Activated T-cell treated with anti-CD3 and anti-CD28 coated beads, Interleukin-2, amount 50 U/mL, for 4 hours (primary cell): Measurements from ENCODE around the gene AAK1. TPM values are rescaled to one million over a fixed set of nuclear protein-coding genes. Genes with fewer than 3 reads are reported as not detected.
A peak's percentile ranks its signal among the peaks of the same experiment; 100 is the strongest.

Experiments
- ATAC-seq, 2 donors: fragments of 200-7000 bp; cut with Tn5 transposase; one replicate each; pipeline ENCODE4 v1.10.0; 2021
- DNase-seq: peaks from one replicate; pipeline ENCODE4 v3.0.0-alpha.2; 2020
- H3K27me3 Mint-ChIP-seq: one replicate; pipeline ENCODE4 v1.8.0; 2021; ENCODE audit warnings: low read depth, mixed read lengths
- H3K36me3 Mint-ChIP-seq: one replicate; pipeline ENCODE4 v1.8.0; 2022; ENCODE audit warnings: mixed read lengths; ENCODE audit not compliant: insufficient read depth
- H3K4me1 Mint-ChIP-seq: one replicate; pipeline ENCODE4 v1.8.0; 2021; ENCODE audit warnings: low read depth, mixed read lengths
- H3K4me3 Mint-ChIP-seq: one replicate; pipeline ENCODE4 v1.8.0; 2021; ENCODE audit warnings: mild to moderate bottlenecking, moderate library complexity, mixed read lengths
- H3K9me3 Mint-ChIP-seq: one replicate; pipeline ENCODE4 v1.8.0; 2021; ENCODE audit warnings: mixed read lengths
- total RNA-seq, 3 donors: library from RNA; stranded (reverse); gene quantifications; one replicate each; pipeline ENCODE4 v1.2.1, GENCODE V29; 2021

Gene AAK1
- total RNA-seq, 3 donors from 2014 or later, result 46.1 to 54.5 (median 51.6) TPM

DNA sequence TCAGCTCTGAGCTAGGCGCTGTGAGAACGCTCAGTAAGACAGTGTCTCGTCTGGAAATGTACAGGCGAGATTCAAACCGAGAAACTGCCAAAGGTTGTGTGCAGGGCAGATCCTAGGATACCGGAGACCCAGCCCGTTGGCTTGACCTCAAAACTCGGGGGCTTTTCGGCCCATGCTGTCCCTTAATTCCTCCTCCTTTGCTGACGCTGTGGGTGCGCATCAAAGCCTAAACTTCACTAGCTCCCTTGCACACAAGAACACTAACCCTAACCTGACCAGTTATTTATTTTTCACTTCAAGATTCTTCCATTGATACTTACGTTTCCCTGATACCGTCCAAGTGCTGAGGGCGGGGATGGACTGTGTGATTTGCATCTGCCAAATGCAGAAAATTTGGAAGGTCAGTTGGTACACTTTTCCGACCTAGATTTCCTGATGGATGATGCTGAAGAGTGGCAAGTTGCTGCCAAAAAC is 1.0 kb upstream of the AAK1 start:
- Mint-ChIP-seq H3K4me1 (peaks cover 58% of the 10 kb centered on the region), H3K27me3 (no peaks in the 10 kb centered on the region), H3K9me3 (no peaks in the 10 kb centered on the region), H3K4me3 (peak overlapping the region; percentile 91), H3K36me3 (peaks cover 11% of the 10 kb centered on the region)
- no peak for ATAC-seq
- no peak for DNase-seq

DNA sequence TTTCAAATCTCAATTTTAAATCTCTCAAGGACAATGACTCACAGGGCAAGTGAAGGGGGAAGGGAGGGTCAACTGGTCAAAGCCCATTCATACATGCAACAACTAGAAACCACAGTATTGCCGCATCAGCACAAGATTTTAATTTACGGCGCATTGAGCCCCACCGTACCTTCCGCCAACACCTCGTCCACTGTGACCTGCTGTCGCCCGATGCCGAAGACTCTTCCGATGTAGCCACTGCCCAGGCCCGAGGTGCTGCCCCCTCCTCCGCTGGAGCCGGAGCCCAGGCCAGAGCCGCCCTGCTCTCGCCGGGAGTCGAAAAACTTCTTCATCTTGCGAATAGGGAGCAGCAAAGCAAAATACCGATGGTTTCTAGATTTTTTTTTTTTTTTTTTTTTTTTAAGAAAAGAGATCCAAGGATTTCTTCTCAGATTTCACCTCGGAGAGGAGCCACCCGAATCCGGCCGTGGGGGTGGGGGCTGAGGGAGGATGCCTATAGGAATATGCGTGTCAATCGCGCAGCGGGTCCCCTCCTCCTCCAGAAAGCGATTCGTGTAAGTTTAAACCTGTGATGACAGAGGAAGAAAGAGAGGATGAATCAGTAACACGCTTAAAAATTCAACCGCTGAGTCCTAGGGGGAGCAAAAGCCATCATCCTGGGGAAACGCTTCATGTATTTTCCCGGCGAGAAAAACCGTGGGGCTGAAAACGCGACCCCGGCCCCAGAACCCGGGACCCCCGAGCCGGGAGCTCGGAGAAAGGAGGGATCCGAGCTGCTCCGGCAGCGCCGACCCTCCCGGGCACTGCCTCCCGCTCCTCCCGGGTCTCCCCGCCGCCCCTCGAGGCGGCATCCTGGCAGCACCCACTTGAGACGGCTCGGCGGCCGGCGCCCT is 584 bp downstream of the AAK1 start:
- Mint-ChIP-seq H3K9me3 (no peaks in the 10 kb centered on the region), H3K4me3 (peak overlapping the region; percentile 88), H3K36me3 (peaks cover 21% of the 10 kb centered on the region), H3K4me1 (peaks cover 67% of the 10 kb centered on the region), H3K27me3 (no peaks in the 10 kb centered on the region)
- peak; percentile 62 to 64 for ATAC-seq
- DNase-seq, result peak; percentile 63

DNA sequence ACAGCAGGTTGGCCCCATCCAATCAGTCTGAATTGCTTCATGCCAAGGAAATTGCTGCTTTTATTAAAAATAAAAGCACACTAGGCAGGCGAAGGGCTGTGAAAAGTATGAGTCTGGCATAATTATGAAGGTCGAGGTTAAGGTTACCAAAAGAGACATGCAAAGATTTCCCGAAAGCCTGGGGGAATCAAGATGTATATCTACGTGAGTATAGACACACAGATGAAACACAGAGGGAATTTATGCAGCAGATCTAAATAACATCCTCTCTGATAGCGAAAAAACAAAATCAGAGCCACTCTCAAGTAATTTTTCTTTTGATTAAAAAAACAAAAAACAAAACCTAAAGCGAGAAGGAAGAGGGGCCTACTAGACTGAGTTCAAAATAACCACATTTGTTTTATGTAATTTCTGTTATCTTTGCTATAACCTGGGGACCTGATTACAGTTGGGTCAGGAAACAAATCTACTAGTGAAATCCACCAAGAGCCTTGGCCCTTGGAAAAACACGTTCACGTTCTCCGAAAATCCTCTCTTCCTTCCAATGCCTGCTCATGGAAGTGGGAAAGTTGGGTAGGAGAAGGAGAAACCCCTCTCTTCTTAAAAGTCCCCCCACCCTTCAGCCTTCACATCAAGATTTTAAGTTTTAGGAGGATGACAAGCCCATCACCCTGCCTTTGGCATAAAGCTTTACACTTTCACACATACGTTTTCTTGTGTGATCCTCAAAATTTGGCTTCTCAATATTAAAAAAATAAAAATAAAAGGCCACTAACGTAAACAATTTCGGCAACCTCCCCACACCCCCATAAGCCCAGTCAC is 1.4 kb downstream of the AAK1 start:
- peaks cover 25% of the 10 kb centered on the region for H3K36me3 Mint-ChIP-seq

DNA sequence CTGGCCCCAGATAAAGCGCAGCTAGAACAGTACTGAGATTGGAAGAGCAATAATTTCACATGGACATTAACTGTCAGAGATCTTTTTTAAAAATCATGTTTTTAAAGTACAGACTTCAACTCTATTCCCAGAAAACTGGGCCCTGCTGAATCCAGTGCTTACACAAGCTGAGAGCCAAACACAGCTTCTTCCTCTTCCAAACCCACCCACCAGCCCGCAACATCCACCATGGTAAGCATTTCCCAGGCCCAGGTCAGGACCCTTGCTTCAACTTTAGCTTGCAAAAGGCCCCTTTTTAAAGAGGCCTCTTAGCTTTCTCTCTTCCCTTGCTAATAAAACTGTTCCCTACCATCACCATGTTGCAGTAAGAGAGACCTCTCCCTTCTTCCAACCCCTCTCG is 2.1 kb downstream of the AAK1 start:
- peaks cover 27% of the 10 kb centered on the region for H3K36me3 Mint-ChIP-seq
- peaks cover 71% of the 10 kb centered on the region for H3K4me1 Mint-ChIP-seq
- ATAC-seq, result no peak

More for the DNA sequence above, 1.4 kb downstream of the AAK1 start:
- H3K27me3 Mint-ChIP-seq, result no peaks in the 10 kb centered on the region
- no peaks in the 10 kb centered on the region for H3K9me3 Mint-ChIP-seq
- peak overlapping the region; percentile 88 for H3K4me3 Mint-ChIP-seq
- no peak for ATAC-seq
- H3K4me1 Mint-ChIP-seq, result peaks cover 72% of the 10 kb centered on the region
- no peak for DNase-seq

DNA sequence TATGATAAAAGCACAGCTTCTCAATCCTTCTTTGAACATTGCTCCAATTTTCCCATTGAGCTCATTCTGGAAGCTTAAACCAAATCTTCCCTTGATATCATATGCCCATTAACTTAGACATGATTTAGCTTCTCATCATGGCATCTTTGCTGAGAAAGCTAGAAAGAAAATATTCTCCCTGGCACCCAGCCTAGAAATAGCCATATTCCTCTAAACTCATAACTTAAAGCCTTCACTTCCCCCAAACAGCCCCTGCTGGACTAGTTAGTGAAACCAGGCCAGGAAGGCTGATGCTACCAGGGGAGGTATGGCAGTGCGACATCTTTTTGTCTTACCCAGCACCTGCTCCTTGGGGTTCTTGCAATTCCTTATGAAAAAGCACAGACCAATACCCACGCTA is 4.3 kb downstream of the AAK1 start:
- Mint-ChIP-seq H3K4me3 (peak overlapping the region; percentile 88), H3K27me3 (no peaks in the 10 kb centered on the region), H3K36me3 (peaks cover 30% of the 10 kb centered on the region), H3K9me3 (no peaks in the 10 kb centered on the region), H3K4me1 (peaks cover 66% of the 10 kb centered on the region)
- ATAC-seq, result no peak
- DNase-seq, result no peak

More for the DNA sequence above, 2.1 kb downstream of the AAK1 start:
- H3K27me3 Mint-ChIP-seq, result no peaks in the 10 kb centered on the region
- no peaks in the 10 kb centered on the region for H3K9me3 Mint-ChIP-seq
- H3K4me3 Mint-ChIP-seq, result peak overlapping the region; percentile 88
- DNase-seq, result no peak

DNA sequence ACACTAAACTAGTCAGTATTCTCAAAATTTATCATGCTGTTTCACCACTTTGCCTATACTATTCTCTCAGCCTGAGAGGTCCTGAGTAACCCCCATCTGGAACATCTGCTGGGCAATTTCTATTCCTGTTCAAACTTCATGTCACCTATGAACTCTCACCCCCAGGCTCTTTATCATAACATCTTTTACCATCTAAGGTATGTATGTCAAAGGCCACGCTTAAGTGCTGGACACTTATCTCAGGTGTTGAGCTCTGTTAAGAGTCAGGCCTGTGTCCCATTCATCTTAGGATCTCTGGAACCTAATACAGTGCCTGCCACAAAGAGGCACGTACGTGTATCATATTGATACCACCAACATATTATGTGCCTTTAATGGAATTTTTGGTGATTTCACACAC is 4.9 kb downstream of the AAK1 start:
- Mint-ChIP-seq H3K9me3 (no peaks in the 10 kb centered on the region), H3K4me1 (peaks cover 69% of the 10 kb centered on the region), H3K4me3 (peak overlapping the region; percentile 0), H3K36me3 (peaks cover 30% of the 10 kb centered on the region), H3K27me3 (no peaks in the 10 kb centered on the region)
- DNase-seq, result no peak
- no peak for ATAC-seq

DNA sequence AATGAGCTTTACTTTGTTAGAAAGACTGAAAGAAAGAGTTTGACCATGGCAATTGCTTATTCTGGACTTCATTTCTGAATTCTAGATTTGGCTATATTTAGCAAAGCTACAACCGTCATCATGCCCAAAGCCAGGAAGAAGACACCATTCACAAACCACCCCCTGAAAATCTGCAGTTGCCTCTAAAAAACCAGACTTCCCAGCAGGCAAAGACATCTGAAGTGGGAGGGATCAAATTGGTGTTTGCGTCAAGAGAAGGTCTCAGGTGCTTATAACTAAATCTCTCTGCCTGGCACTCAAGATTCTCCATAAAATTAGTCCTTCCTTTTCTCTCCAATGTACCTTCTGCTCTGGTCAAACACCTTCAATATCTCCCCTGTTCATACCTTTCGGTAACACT is 5.6 kb downstream of the AAK1 start:
- Mint-ChIP-seq H3K27me3 (no peaks in the 10 kb centered on the region), H3K9me3 (no peaks in the 10 kb centered on the region), H3K4me1 (peaks cover 73% of the 10 kb centered on the region), H3K4me3 (peak overlapping the region; percentile 0), H3K36me3 (peaks cover 30% of the 10 kb centered on the region)
- ATAC-seq (no peak), DNase-seq (no peak)

DNA sequence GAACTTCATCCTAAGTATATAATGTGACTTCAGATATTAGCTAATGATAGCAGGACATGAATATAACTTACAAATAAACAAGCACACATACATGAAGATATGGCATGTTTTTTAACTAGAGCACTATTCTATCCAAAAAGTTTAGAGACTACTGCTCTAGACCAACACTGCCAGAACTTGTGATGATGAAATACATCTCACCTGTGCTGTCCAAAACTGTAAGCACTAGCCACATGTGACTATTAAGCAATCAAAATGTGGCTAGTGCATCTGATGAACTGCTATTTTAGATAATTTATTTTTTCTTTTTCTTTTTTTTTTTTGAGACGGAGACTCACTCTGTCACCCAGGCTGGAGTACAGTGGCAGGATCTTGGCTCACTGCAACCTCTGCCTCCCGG is 7.1 kb downstream of the AAK1 start:
- no peak overlapping the region for H3K4me3 Mint-ChIP-seq
- DNase-seq, result no peak
- H3K4me1 Mint-ChIP-seq, result peaks cover 82% of the 10 kb centered on the region
- H3K27me3 Mint-ChIP-seq, result no peaks in the 10 kb centered on the region
- no peaks in the 10 kb centered on the region for H3K9me3 Mint-ChIP-seq
- peaks cover 30% of the 10 kb centered on the region for H3K36me3 Mint-ChIP-seq
- ATAC-seq, result no peak

DNA sequence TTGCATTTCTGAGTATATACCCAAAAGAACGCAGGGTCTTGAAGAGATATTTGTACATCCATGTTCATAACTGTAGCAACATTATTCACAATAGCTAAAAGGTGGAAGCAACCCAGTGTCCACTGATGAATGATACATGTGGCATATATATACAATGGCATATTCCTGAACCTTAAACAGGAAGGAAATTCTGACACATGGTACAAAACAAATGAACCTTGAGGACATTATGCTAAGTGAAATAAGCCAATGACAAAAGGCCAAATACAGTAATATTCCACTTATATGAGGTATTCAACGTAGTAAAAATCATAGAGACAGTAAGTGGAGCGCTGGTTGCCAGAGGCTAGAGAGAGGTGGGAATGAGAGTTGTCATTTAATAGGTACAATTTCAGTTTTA is 8.1 kb downstream of the AAK1 start:
- no peak for ATAC-seq
- H3K4me3 Mint-ChIP-seq, result peak overlapping the region; percentile 12
- H3K4me1 Mint-ChIP-seq, result peaks cover 82% of the 10 kb centered on the region
- no peak for DNase-seq
- no peaks in the 10 kb centered on the region for H3K27me3 Mint-ChIP-seq
- H3K36me3 Mint-ChIP-seq, result peaks cover 25% of the 10 kb centered on the region
- H3K9me3 Mint-ChIP-seq, result no peaks in the 10 kb centered on the region

DNA sequence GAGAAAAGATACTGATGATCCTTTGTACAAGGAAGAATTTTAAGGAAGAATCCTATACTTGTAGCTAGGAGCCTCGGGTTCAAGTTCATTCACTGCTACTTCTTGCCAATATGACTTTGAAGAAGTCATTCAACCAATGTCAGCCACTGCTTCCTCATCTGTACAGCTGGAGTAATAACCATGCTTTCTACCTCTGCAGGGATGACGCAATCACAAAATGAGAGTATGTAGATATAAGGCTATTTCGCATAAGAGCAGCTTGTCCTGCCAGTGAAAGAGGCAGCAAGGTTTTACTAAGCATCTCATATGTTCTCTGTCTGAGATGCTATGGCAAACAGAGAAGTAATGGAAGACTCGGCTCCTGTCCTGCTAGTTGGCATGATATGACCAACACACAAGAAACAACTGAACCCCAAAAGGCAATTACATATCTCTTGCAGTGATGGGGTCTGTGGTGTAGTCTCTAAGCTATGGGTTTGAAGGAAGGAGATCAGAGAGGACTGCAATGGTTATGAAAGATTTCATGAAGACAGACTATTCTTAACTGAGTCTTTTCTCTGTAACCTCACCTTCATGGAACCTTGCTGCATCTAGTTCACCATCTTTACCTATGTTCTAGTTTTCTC is 9.2 kb downstream of the AAK1 start:
- H3K4me1 Mint-ChIP-seq, result peaks cover 73% of the 10 kb centered on the region
- ATAC-seq, result no peak

DNA sequence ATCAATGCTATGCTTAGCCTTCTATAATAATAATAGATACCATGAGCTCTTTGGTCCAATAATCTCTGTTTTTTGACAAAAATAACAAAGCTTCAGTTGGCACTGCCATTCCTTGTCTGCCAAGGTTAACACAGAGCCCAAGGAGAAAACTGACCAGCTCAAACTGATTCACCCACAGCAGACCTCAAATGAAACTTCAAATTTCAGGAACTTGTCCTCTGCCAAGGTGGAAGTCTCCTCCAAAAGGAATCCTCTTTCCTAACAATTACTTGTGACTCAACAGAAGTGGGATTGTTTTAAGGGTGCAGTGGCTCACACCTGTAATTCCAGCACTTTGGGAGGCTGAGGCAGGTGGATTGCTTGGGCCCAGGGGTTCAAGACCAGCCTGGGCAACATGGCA is 12.1 kb downstream of the AAK1 start:
- Mint-ChIP-seq H3K4me3 (no peak overlapping the region), H3K27me3 (no peaks in the 10 kb centered on the region), H3K4me1 (peaks cover 46% of the 10 kb centered on the region), H3K9me3 (no peaks in the 10 kb centered on the region), H3K36me3 (peaks cover 4% of the 10 kb centered on the region)
- DNase-seq (no peak), ATAC-seq (no peak)

More for the DNA sequence above, 9.2 kb downstream of the AAK1 start:
- peaks cover 17% of the 10 kb centered on the region for H3K36me3 Mint-ChIP-seq
- no peak for DNase-seq
- H3K9me3 Mint-ChIP-seq, result no peaks in the 10 kb centered on the region
- H3K27me3 Mint-ChIP-seq, result no peaks in the 10 kb centered on the region
- H3K4me3 Mint-ChIP-seq, result no peak overlapping the region

DNA sequence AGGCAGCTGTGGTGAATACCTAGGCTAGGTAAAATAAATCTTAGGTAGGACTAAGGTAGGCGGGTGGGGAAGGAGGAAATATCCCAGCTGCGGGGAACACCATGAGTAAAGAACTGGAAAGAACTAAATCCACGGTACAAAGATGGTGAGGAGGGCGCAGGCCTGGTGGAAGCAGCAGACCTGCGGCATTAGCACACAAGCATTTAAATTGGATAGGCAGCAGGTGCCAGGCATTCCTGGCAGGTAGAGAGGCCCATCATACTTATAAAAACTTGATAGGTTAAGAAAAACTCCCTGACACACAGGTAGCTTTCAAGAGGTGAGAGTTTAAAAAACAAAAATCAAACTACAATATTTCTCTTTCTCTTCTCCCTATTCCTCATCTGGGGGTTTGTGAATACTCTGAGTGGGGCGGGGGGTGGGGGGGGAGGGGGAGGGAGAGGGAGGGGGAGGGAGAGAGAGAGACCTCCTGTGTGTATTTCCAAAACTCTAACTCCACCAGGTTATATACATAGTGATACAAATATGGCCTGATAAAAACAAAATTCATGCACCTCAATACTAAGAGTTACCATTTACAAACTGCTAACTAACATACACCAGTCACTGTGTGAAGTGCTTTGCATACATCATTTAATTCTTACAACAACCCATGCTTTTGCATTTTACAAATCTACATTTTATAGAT is 13.5 kb downstream of the AAK1 start:
- H3K9me3 Mint-ChIP-seq, result no peaks in the 10 kb centered on the region
- ATAC-seq (no peak), DNase-seq (no peak)
- no peaks in the 10 kb centered on the region for H3K27me3 Mint-ChIP-seq
- peaks cover 36% of the 10 kb centered on the region for H3K4me1 Mint-ChIP-seq
- no peak overlapping the region for H3K4me3 Mint-ChIP-seq
- peaks cover 2% of the 10 kb centered on the region for H3K36me3 Mint-ChIP-seq

DNA sequence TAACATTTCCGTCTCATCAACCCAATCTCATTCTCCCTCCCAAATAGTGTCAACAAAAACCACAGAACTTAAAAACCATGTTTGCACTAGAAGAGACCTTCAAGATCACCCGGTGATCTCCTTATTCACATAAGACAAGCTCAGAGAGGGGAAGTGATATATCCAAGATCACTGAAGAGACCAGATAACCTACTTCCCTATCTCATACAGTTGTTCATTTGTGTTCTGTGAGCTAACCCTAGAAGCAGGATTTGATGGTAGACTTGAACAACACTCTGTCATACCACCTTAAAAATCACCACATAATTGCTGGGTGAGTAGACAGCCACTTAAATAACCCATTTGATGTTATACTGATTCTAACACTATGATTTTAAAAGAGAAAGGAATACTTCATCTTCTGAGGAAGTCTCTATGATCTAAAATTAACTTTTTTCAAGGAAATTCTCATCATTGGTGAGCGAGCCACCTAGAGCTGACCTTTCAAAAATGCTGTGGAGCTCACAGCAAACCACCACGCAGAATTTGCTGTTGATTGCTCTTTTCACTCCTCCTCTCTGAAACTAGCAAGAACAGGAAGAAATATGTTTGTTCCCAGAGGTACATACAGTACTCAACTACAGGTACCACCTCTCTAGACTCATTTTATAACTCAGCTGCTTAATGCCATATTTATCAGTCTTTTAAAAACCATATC is 15.1 kb downstream of the AAK1 start:
- H3K4me1 Mint-ChIP-seq, result peaks cover 29% of the 10 kb centered on the region
- ATAC-seq, result peak; percentile 80 to 81
- H3K4me3 Mint-ChIP-seq, result no peak overlapping the region
- no peaks in the 10 kb centered on the region for H3K9me3 Mint-ChIP-seq
- H3K36me3 Mint-ChIP-seq, result no peaks in the 10 kb centered on the region
- no peaks in the 10 kb centered on the region for H3K27me3 Mint-ChIP-seq
- DNase-seq, result peak; percentile 24
